Measurements from ENCODE around the gene GPR12. TPM values are rescaled to one million over a fixed set of nuclear protein-coding genes. Genes with fewer than 3 reads are reported as not detected.

The GPR12 gene
- total and polyA plus RNA-seq, 4 donors, result 0.15 TPM; not detected in 3

GRCh38 chr13:26756961-26757360, 3.6 kb downstream of the GPR12 start:
- 53 to 59% methylated on average over 3 of the region's 3 CpGs for WGBS, 2 donors
- no peak for DNase-seq
- Histone ChIP-seq H3K36me3 (ENCODE audit: control insufficient read depth in 1 of 2, insufficient read depth in 2 of 2, low read length in 1 of 2) (no peaks in the 10 kb centered on the region), H3K9me3 (ENCODE audit: control insufficient read depth, low read length) (no peaks in the 10 kb centered on the region), H3K4me3 (ENCODE audit: low read length in 2 of 2) (no peak overlapping the region), H3K27me3 (ENCODE audit: control insufficient read depth in 1 of 2, insufficient read depth in 2 of 2, low read length in 1 of 2) (no peaks in the 10 kb centered on the region), H3K27ac (ENCODE audit: low read depth in 1 of 2, low read length in 2 of 2) (no peak overlapping the region), H3K4me1 (ENCODE audit: control insufficient read depth in 1 of 2, insufficient read depth in 2 of 2, low read length in 2 of 2) (no peaks in the 10 kb centered on the region)
- intact Hi-C loops (cut with DNase I), result no loop called here
- no peak for ATAC-seq (ENCODE audit: low FRiP score)

- no peaks in the 10 kb centered on the region for H3K36me3 ChIP-seq (ENCODE audit: control insufficient read depth in 1 of 2, insufficient read depth in 2 of 2, low read length in 1 of 2)
- no peak overlapping the region for H3K4me3 ChIP-seq (ENCODE audit: low read length in 2 of 2)
- H3K27ac ChIP-seq (ENCODE audit: low read depth in 1 of 2, low read length in 2 of 2), result no peak overlapping the region
- no peak for ATAC-seq (ENCODE audit: low FRiP score)
- intact Hi-C loops (cut with DNase I), result no loop called here
- no peaks in the 10 kb centered on the region for H3K9me3 ChIP-seq (ENCODE audit: control insufficient read depth, low read length)
- no peaks in the 10 kb centered on the region for H3K27me3 ChIP-seq (ENCODE audit: control insufficient read depth in 1 of 2, insufficient read depth in 2 of 2, low read length in 1 of 2)
- no peaks in the 10 kb centered on the region for H3K4me1 ChIP-seq (ENCODE audit: control insufficient read depth in 1 of 2, insufficient read depth in 2 of 2, low read length in 2 of 2)
- no peak for DNase-seq
- WGBS, 2 donors, result 62 to 69% methylated on average over 2 of the region's 2 CpGs
These were observed 7.9 kb downstream of the GPR12 start for GRCh38 chr13:26752671-26753070.

GRCh38 chr13:26749905-26750304, 10.7 kb downstream of the GPR12 start:
- H3K36me3 ChIP-seq (ENCODE audit: control insufficient read depth in 1 of 2, insufficient read depth in 2 of 2, low read length in 1 of 2), result no peaks in the 10 kb centered on the region
- no peak for DNase-seq
- intact Hi-C loops (cut with DNase I), result no loop called here
- H3K27me3 ChIP-seq (ENCODE audit: control insufficient read depth in 1 of 2, insufficient read depth in 2 of 2, low read length in 1 of 2), result no peaks in the 10 kb centered on the region
- no peaks in the 10 kb centered on the region for H3K9me3 ChIP-seq (ENCODE audit: control insufficient read depth, low read length)
- H3K27ac ChIP-seq (ENCODE audit: low read depth in 1 of 2, low read length in 2 of 2), result no peak overlapping the region
- no peak for ATAC-seq (ENCODE audit: low FRiP score)
- no peak overlapping the region for H3K4me3 ChIP-seq (ENCODE audit: low read length in 2 of 2)
- WGBS, 2 donors, result 94 to 99% methylated on average over 3 of the region's 3 CpGs
- H3K4me1 ChIP-seq (ENCODE audit: control insufficient read depth in 1 of 2, insufficient read depth in 2 of 2, low read length in 2 of 2), result no peaks in the 10 kb centered on the region

- Histone ChIP-seq H3K27ac (ENCODE audit: low read depth in 1 of 2, low read length in 2 of 2) (no peak overlapping the region), H3K36me3 (ENCODE audit: control insufficient read depth in 1 of 2, insufficient read depth in 2 of 2, low read length in 1 of 2) (no peaks in the 10 kb centered on the region), H3K27me3 (ENCODE audit: control insufficient read depth in 1 of 2, insufficient read depth in 2 of 2, low read length in 1 of 2) (no peaks in the 10 kb centered on the region), H3K4me3 (ENCODE audit: low read length in 2 of 2) (no peak overlapping the region), H3K4me1 (ENCODE audit: control insufficient read depth in 1 of 2, insufficient read depth in 2 of 2, low read length in 2 of 2) (no peaks in the 10 kb centered on the region), H3K9me3 (ENCODE audit: control insufficient read depth, low read length) (no peaks in the 10 kb centered on the region)
- 23 to 27% methylated on average over 8 of the region's 8 CpGs for WGBS, 2 donors
- intact Hi-C loops (cut with DNase I), result no loop called here
- ATAC-seq (ENCODE audit: low FRiP score) (no peak), DNase-seq (no peak)
These were observed 11.3 kb downstream of the GPR12 start for GRCh38 chr13:26749285-26749684.

GRCh38 chr13:26747706-26748105, 12.9 kb downstream of the GPR12 start:
- Histone ChIP-seq H3K9me3 (ENCODE audit: control insufficient read depth, low read length) (no peaks in the 10 kb centered on the region), H3K27ac (ENCODE audit: low read depth in 1 of 2, low read length in 2 of 2) (no peak overlapping the region), H3K36me3 (ENCODE audit: control insufficient read depth in 1 of 2, insufficient read depth in 2 of 2, low read length in 1 of 2) (no peaks in the 10 kb centered on the region), H3K4me1 (ENCODE audit: control insufficient read depth in 1 of 2, insufficient read depth in 2 of 2, low read length in 2 of 2) (no peaks in the 10 kb centered on the region), H3K4me3 (ENCODE audit: low read length in 2 of 2) (no peak overlapping the region), H3K27me3 (ENCODE audit: control insufficient read depth in 1 of 2, insufficient read depth in 2 of 2, low read length in 1 of 2) (no peaks in the 10 kb centered on the region)
- intact Hi-C loops (cut with DNase I), result no loop called here
- ATAC-seq (ENCODE audit: low FRiP score) (no peak), DNase-seq (no peak)
- WGBS, 2 donors, result 35 to 36% methylated on average over 2 of the region's 2 CpGs

GRCh38 chr13:26743971-26744370, 16.6 kb downstream of the GPR12 start:
- no peak overlapping the region for H3K4me3 ChIP-seq (ENCODE audit: low read length in 2 of 2)
- no peak overlapping the region for H3K27ac ChIP-seq (ENCODE audit: low read depth in 1 of 2, low read length in 2 of 2)
- no peaks in the 10 kb centered on the region for H3K27me3 ChIP-seq (ENCODE audit: control insufficient read depth in 1 of 2, insufficient read depth in 2 of 2, low read length in 1 of 2)
- no peak for ATAC-seq (ENCODE audit: low FRiP score)
- no peaks in the 10 kb centered on the region for H3K36me3 ChIP-seq (ENCODE audit: control insufficient read depth in 1 of 2, insufficient read depth in 2 of 2, low read length in 1 of 2)
- 28 to 40% methylated on average over 7 of the region's 7 CpGs for WGBS, 2 donors
- DNase-seq, result no peak
- intact Hi-C loops (cut with DNase I), result no loop called here
- no peaks in the 10 kb centered on the region for H3K9me3 ChIP-seq (ENCODE audit: control insufficient read depth, low read length)
- no peaks in the 10 kb centered on the region for H3K4me1 ChIP-seq (ENCODE audit: control insufficient read depth in 1 of 2, insufficient read depth in 2 of 2, low read length in 2 of 2)

- 18 to 30% methylated on average over 25 of the region's 25 CpGs for WGBS, 2 donors
- Histone ChIP-seq H3K36me3 (ENCODE audit: control insufficient read depth in 1 of 2, insufficient read depth in 2 of 2, low read length in 1 of 2) (no peaks in the 10 kb centered on the region), H3K4me1 (ENCODE audit: control insufficient read depth in 1 of 2, insufficient read depth in 2 of 2, low read length in 2 of 2) (no peaks in the 10 kb centered on the region), H3K27ac (ENCODE audit: low read depth in 1 of 2, low read length in 2 of 2) (no peak overlapping the region), H3K27me3 (ENCODE audit: control insufficient read depth in 1 of 2, insufficient read depth in 2 of 2, low read length in 1 of 2) (no peaks in the 10 kb centered on the region), H3K9me3 (ENCODE audit: control insufficient read depth, low read length) (peaks cover 2% of the 10 kb centered on the region), H3K4me3 (ENCODE audit: low read length in 2 of 2) (no peak overlapping the region)
- intact Hi-C loops (cut with DNase I), result no loop called here
- DNase-seq (no peak), ATAC-seq (ENCODE audit: low FRiP score) (no peak)
These were observed 17.8 kb downstream of the GPR12 start for GRCh38 chr13:26742691-26743358.

- Histone ChIP-seq H3K36me3 (ENCODE audit: control insufficient read depth in 1 of 2, insufficient read depth in 2 of 2, low read length in 1 of 2) (no peaks in the 10 kb centered on the region), H3K4me3 (ENCODE audit: low read length in 2 of 2) (no peak overlapping the region), H3K27me3 (ENCODE audit: control insufficient read depth in 1 of 2, insufficient read depth in 2 of 2, low read length in 1 of 2) (no peaks in the 10 kb centered on the region), H3K4me1 (ENCODE audit: control insufficient read depth in 1 of 2, insufficient read depth in 2 of 2, low read length in 2 of 2) (no peaks in the 10 kb centered on the region), H3K9me3 (ENCODE audit: control insufficient read depth, low read length) (peaks cover 2% of the 10 kb centered on the region), H3K27ac (ENCODE audit: low read depth in 1 of 2, low read length in 2 of 2) (no peak overlapping the region)
- DNase-seq (no peak), ATAC-seq (ENCODE audit: low FRiP score) (no peak)
- intact Hi-C loops (cut with DNase I), result no loop called here
- 68 to 73% methylated on average over 9 of the region's 9 CpGs for WGBS, 2 donors
These were observed 24.9 kb downstream of the GPR12 start for GRCh38 chr13:26735677-26736076.

GRCh38 chr13:26727633-26728032, 33.0 kb downstream of the GPR12 start:
- Histone ChIP-seq H3K4me3 (ENCODE audit: low read length in 2 of 2) (no peak overlapping the region), H3K27ac (ENCODE audit: low read depth in 1 of 2, low read length in 2 of 2) (no peak overlapping the region), H3K36me3 (ENCODE audit: control insufficient read depth in 1 of 2, insufficient read depth in 2 of 2, low read length in 1 of 2) (no peaks in the 10 kb centered on the region), H3K27me3 (ENCODE audit: control insufficient read depth in 1 of 2, insufficient read depth in 2 of 2, low read length in 1 of 2) (no peaks in the 10 kb centered on the region), H3K4me1 (ENCODE audit: control insufficient read depth in 1 of 2, insufficient read depth in 2 of 2, low read length in 2 of 2) (peaks cover 0 to 10% of the 10 kb centered on the region in 2 donors), H3K9me3 (ENCODE audit: control insufficient read depth, low read length) (no peaks in the 10 kb centered on the region)
- DNase-seq, result no peak
- ATAC-seq (ENCODE audit: low FRiP score), result no peak
- intact Hi-C loops (cut with DNase I), result no loop called here
